Gastroesophageal sphincter (tissue), 4 donors: ENCODE results near the gene CBX8. TPM values are rescaled to one million over a fixed set of nuclear protein-coding genes. Genes with fewer than 3 reads are reported as not detected.

Source experiments
- ATAC-seq: fragments of 150-250 bp; one replicate; pipeline ENCODE4 v1.9.1; 2016; ENCODE audit warnings: mild to moderate bottlenecking, moderate library complexity
- H3K27ac ChIP-seq, 4 donors: fragments of 200-600 bp; sonication (generic) in 3 of 4; 1 replicate in 3 of 4; 2 replicates in 1 of 4; pipeline ENCODE4 v1.5.1; 2016 to 2019
- H3K27me3 ChIP-seq: fragments of 200-600 bp; sonication (generic); one replicate; pipeline ENCODE4 v1.5.1; 2019
- H3K36me3 ChIP-seq, 2 donors: fragments of 200-600 bp; sonication (generic); one replicate each; pipeline ENCODE4 v1.5.1; 2019; ENCODE audit warnings: control low read depth in 1 of 2
- H3K4me1 ChIP-seq, 3 donors: fragments of 200-600 bp; sonication (generic); 1 replicate in 2 of 3; 2 replicates in 1 of 3; pipeline ENCODE4 v1.5.1; 2016 to 2019; ENCODE audit warnings: control low read depth in 2 of 3
- H3K4me3 ChIP-seq, 2 donors: fragments of 200-600 bp; sonication (generic); one replicate each; pipeline ENCODE4 v1.5.1; 2019; ENCODE audit warnings: mild to moderate bottlenecking in 1 of 2, moderate library complexity in 1 of 2
- H3K9me3 ChIP-seq, 3 donors: fragments of 200-600 bp; sonication (generic); one replicate each; pipeline ENCODE4 v1.5.1; 2017 to 2019; ENCODE audit warnings: control low read depth in 2 of 3
- CTCF ChIP-seq, 4 experiments: fragments of 200-600 bp in 2 of 4; fragments of 450-650 bp in 2 of 4; sonication (generic) in 1 of 4; IDR thresholded peaks; one replicate each; pipeline ENCODE4 v1.5.1; 2017 to 2019; ENCODE audit warnings: antibody characterized with exemption in 4 of 4, mild to moderate bottlenecking in 2 of 4, moderate library complexity in 2 of 4
- EP300 ChIP-seq: sonication (generic); formaldehyde crosslinking; IDR thresholded peaks from one replicate; pipeline ENCODE4 v1.6.1; 2017; ENCODE audit warnings: antibody characterized with exemption, mild to moderate bottlenecking
- POLR2A ChIP-seq, 2 donors: fragments of 450-650 bp; IDR thresholded peaks; one replicate each; pipeline ENCODE4 v1.6.1; 2017; ENCODE audit warnings: antibody characterized with exemption in 2 of 2, mild to moderate bottlenecking in 2 of 2, moderate library complexity in 1 of 2
- POLR2AphosphoS5 ChIP-seq: sonication (generic); formaldehyde crosslinking; IDR thresholded peaks from one replicate; pipeline ENCODE4 v1.6.1; 2017; ENCODE audit warnings: antibody characterized with exemption
- WGBS, 2 donors: methylation state at CpG; one replicate each; pipeline ENCODE4 v1.1.5; 2018; ENCODE audit warnings: low coverage in 1 of 2; 5-methylcytosine and 5-hydroxymethylcytosine counted together
- total RNA-seq, 4 donors: library from RNA; depleted of rRNA; stranded (reverse); fragments of >200 nt; gene quantifications; one replicate each; pipeline ENCODE4 v1.1.0, GENCODE V29; 2016

The CBX8 gene
- total RNA-seq, 4 donors from 2014 or later: 0.40 to 10.6 (median 3.9) TPM

GRCh38 chr17:79749156-79749815, 47.6 kb downstream of the CBX8 start:
- Histone ChIP-seq H3K9me3 (no peaks in the 10 kb centered on the region), H3K27me3 (peaks cover 92% of the 10 kb centered on the region), H3K4me1 (peaks cover 0 to 17% (median 3%) of the 10 kb centered on the region in 3 donors), H3K27ac (no peak overlapping the region), H3K4me3 (no peak overlapping the region), H3K36me3 (no peaks in the 10 kb centered on the region)
- TF ChIP-seq POLR2A (IDR thresholded peaks at IDR 0.05): no peak
- TF ChIP-seq EP300: no peak
- no peak for TF ChIP-seq CTCF (IDR thresholded peaks at IDR 0.05)
- no peak for TF ChIP-seq POLR2AphosphoS5
- ATAC-seq: no peak
- 59 to 67% methylated on average over 3 of the region's 3 CpGs for WGBS, 2 donors

- Histone ChIP-seq H3K27me3 (peaks cover 90% of the 10 kb centered on the region), H3K36me3 (no peaks in the 10 kb centered on the region), H3K27ac (no peak overlapping the region), H3K9me3 (no peaks in the 10 kb centered on the region), H3K4me3 (no peak overlapping the region), H3K4me1 (peaks cover 0 to 17% (median 3%) of the 10 kb centered on the region in 3 donors)
- 0 to 15% methylated on average over 1 to 2 of the region's 55 CpGs for WGBS, 2 donors
- ATAC-seq: no peak
- TF ChIP-seq POLR2AphosphoS5 (no peak), POLR2A (IDR thresholded peaks at IDR 0.05) (no peak), EP300 (no peak), CTCF (IDR thresholded peaks at IDR 0.05) (no peak)
Observed at GRCh38 chr17:79748295-79749099, 48.4 kb downstream of the CBX8 start.

- Histone ChIP-seq H3K27ac (no peak overlapping the region), H3K4me3 (no peak overlapping the region), H3K36me3 (no peaks in the 10 kb centered on the region), H3K4me1 (peaks cover 0 to 17% (median 3%) of the 10 kb centered on the region in 3 donors), H3K9me3 (no peaks in the 10 kb centered on the region), H3K27me3 (peaks cover 90% of the 10 kb centered on the region)
- no peak for ATAC-seq
- WGBS, 2 donors: no CpG with 5 or more reads among the region's 74 CpGs
- no peak for TF ChIP-seq CTCF (IDR thresholded peaks at IDR 0.05)
- no peak for TF ChIP-seq POLR2A (IDR thresholded peaks at IDR 0.05)
- TF ChIP-seq POLR2AphosphoS5: no peak
- no peak for TF ChIP-seq EP300
Observed at GRCh38 chr17:79747508-79748294, 49.2 kb downstream of the CBX8 start.

GRCh38 chr17:79746889-79747507, 49.9 kb downstream of the CBX8 start:
- Histone ChIP-seq H3K27me3 (peaks cover 90% of the 10 kb centered on the region), H3K4me1 (peaks cover 0 to 21% (median 5%) of the 10 kb centered on the region in 3 donors), H3K4me3 (no peak overlapping the region), H3K36me3 (no peaks in the 10 kb centered on the region), H3K27ac (no peak overlapping the region), H3K9me3 (no peaks in the 10 kb centered on the region)
- TF ChIP-seq POLR2A (IDR thresholded peaks at IDR 0.05) (no peak), POLR2AphosphoS5 (no peak), EP300 (no peak), CTCF (IDR thresholded peaks at IDR 0.05) (no peak)
- WGBS, 2 donors: no CpG with 5 or more reads among the region's 22 CpGs
- no peak for ATAC-seq
